NCI-H510A treated with DMSO at 0.1 percent for 48 hours (cell line): ENCODE data around the gene TBL3.
A peak's percentile ranks its signal among the peaks of the same experiment; 100 is the strongest.
"Not testable (repeated sequence)": the region's sequence is repeated elsewhere in the genome, so short reads cannot be mapped to it uniquely, and the experiment has no call there.

Source experiments
- DNase-seq: peaks from one replicate; lab custom pipeline; 2025; lab: John Stamatoyannopoulos, UW

TBL3 gene

DNA sequence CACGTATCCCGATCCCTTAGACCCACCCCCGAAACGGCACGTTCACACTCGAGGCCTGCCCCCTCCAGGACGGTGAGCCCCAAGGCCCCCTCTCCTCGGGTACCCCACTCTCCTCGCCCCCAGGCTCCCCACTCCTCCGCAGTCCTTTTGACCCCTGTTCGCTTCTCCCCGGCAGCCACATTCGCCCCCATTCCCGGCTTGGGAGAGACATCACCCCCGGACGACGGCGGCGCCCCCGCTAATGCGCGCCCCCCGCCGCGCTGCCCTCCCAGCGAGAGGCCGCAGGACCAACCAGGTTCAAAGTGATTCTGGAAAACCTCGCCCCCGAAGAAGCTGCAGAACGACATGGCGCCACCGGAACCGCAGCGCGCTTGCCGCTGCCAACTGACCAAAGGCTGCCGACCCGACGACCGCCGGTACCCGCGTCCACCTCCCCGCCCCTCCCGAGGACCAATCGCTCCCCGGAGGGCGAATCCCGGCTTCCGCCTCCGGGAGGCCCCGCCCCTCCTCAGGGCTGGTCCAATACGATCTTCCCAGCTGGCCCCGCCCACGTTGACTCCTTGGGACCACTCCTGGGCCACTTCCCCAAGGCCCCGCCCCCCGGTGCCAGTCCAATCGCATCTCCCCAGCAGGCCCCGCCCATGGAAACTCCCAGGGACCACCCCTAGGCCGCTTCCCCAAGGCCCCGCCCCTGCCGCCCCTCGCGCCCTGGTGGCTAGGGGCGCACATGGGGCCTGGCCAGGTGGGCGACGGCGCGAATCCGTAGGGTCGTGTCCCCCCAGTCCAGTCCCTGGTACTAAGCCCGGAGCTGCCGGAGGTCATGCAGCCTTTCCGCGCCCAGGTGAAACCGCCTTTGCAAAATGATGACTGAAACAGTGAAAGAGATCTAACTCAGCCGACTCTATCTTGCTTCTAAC is 28.8 kb upstream of the TBL3 start, which contains the start of gene MSRB1:
Gene MSRB1, minus strand, starts transcription at position 390 of the 917 bp plus-strand sequence. Its CDS starts 43 bp downstream, at position 347.
- peak; percentile 91 for DNase-seq

DNA sequence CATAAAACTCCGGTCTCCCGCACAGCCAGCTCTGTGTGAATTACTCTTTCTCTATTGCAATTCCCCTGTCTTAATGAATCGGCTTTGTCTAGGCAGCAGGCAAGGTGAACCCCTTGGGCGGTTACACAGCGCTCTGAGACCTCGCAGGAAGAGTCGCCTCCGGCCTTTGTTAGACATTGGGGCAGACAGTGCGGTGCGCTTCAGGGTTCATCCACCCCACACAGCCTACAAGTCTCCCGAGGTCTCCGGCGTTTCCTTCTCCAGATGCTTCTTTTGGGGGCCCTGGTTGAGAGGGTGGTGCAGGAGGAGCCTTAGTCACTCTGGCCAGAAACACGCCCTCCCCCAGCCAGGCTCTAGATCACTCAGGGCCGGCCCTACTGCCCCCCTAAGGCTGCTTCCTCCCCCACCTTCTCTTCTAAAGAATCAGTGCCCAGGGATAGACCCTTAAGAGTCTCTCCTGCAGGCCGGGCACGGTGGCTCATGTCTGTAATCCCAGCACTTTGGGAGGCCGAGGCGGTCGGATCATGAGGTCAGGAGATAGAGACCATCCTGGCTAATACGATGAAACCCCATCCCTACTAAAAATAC is 27.1 kb upstream of the TBL3 start:
- no peak for DNase-seq

DNA sequence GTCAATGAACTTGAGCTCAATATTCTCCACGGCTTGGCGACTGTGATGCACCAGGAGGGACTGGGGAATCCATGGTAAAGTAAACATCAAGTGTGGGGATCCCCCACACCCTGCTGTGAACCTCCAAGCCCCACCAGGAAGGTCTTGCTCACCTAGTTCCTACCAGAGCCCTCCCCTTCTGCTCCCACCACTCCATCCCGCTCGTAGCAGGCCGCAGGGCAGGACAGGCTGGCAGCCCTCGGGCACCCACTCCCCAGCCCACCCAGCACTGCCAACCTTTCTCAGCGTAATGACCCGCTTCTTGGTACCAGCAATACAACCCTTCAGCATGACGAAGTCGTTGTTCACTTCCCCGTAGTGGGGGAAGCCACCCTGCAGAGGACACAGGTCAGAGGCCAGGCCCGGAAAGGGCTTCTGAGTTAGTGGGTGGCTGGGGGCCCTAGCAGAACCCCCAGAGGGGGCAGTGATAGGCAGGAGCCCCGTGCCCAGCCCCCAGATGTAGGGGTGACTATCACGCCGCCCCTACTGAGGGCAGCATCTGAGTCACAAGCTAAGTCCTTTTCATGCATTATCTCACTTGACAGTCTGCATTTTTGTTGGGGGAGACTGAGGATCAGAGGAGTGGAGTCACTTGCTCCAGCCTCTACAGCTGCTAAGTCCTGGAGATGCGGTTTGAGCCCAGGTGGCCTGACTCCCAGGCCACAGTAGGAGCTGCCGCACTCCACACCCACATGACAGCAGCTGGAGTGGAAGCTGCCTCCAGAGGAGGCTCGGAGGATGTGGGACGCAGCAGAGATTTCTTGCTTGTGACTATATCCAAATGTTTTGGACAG is 26.1 kb upstream of the TBL3 start:
- no peak for DNase-seq

DNA sequence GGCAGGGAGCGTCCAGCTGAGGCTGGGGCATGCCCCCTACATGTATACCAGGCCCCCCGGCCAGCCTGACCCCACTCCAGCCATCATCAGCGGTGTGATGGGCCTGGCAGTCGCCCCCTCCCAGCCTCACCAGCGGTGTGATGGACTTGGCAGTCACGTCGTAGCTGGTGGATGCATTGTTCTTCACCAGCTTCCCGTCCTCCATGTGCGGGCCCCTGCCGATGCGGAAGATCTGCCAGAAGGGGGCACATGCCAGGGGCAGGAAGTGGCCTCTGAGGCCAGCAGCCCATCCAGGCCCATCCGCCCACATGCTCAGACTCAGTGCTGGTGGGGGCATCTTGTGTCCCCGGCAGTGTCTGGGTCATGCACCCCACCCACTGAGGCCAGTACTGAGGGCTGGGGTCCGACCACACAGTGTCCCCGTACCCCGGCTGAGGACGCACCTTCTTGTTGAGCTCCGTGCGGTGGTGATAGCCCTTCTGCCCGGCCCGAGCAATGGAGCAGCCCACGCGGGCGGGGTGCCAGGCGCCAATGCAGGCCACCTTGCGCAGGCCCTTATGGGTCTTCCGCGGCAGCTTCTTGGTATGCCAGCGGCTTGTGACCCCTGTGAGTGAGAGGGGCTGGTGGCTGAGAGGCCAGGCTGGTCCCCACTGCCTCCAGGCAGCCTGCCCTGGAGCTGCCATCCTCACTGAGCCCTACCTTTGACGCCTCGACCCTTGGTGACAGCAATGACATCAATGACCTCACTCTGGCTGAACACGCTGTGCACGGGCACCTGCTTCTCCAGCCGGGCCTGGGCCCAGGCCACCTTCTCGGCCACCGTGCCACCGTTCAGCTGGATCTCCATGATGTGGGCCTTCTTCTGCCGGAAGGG is 25.1 kb upstream of the TBL3 start:
- no peak for DNase-seq

DNA sequence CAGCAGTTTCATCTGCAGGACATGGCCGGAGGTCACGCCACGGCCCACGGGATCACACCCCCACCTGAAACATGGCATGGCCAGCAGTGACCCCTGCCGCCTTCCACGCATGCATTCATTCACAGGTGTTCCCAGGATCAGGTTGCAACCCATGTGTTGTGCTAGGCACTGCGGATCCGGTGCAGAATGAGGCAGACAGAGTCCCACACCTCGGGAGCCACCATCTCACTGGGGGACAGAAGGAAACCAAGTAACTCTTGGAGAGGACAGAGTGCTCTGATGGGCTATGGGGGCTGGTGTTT is 24.5 kb upstream of the TBL3 start:
- no peak for DNase-seq

DNA sequence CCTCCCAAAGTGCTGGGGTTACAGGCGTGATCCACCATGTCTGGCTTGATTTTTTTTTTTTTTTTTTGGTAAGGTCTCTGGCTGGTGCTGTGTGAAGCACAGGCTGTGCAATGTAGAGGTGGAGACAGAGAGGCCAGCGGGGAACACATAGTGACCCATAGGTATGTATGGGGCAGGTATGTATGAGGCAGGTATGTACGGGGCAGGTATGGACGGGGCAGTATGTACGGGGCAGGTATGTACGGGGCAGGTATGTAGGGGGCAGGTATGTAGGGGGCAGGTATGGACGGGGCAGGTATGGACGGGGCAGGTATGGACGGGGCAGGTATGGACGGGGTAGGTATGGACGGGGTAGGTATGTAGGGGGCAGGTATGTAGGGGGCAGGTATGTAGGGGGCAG is 22.3 kb upstream of the TBL3 start:
- no peak for DNase-seq

DNA sequence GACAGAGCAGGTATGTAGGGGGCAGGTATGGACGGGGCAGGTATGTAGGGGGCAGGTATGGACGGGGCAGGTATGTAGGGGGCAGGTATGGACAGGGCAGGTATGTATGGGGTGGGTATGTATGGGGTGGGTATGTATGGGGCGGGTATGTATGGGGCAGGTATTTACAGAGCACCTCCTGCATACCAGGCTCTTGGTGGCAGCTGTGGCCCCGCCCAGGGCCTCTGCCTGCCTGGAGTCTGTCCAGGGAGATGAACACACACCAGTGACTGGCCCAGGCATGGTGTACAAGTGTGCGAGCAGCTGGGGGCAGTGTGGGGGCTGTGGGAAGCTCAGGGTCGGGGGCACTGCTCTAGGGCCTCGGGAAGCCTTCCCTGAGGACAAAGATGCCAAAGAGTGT is 21.8 kb upstream of the TBL3 start:
- DNase-seq = no peak

GRCh38 chr16:1950559-1950958 is 21.3 kb upstream of the TBL3 start:
- no peak for DNase-seq

GRCh38 chr16:1953734-1954133 is 18.1 kb upstream of the TBL3 start:
- no peak for DNase-seq

- DNase-seq = not testable (repeated sequence)
These were observed 14.3 kb upstream of the TBL3 start for GRCh38 chr16:1957434-1958142.

DNA sequence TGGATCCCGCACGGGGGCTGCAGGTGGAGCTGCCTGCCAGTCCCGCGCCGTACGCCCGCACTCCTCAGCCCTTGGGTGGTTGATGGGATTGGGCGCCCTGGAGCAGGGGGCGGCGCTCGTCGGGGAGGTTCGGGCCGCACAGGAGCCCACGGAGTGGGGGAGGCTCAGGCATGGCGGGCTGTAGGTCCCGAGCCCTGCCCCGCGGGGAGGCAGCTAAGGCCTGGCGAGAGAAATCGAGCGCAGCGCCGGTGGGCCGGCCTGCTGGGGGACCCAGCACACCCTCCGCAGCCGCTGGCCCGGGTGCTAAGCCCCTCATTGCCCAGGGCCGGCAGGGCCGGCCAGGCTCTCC is 13.7 kb upstream of the TBL3 start:
- DNase-seq = not testable (repeated sequence)

- no peak for DNase-seq
These were observed 13.1 kb upstream of the TBL3 start for GRCh38 chr16:1958715-1959268.

DNA sequence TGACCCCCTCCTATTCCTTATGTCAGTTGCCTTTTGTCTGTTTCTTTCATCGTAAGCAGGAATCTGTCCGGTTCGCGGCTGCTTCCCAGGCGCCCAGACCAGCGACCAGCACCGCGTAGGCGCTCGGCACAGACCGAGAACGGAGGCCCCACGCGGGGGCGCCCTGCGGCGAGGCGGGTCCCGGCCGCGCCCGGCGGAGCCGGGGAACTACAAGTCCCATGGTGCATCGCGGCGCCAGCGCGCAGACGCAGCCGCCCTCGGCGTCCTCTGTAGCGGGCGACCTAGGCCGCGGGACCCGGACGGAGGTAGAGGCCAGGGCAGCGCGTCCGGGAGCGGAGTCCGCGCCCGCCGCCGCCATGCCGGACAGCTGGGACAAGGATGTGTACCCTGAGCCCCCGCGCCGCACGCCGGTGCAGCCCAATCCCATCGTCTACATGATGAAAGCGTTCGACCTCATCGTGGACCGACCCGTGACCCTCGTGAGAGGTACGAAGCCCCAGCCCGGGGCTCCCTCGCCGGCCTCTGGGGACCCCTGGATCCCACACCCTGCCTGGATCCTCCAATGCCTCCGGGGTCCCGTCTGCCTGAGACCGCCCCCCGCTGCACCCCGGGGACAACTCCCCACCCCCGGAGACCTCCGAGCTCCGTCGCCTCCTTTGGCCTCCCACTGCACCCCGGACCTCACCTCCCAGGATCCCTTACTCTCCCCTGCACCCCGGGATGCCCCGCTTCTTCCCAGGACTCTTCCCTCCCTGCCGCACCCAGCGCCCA is 12.4 kb upstream of the TBL3 start, which contains the start of gene NDUFB10:
Gene NDUFB10, plus strand, starts transcription at position 270 of the 771 bp plus-strand sequence. Its CDS starts 87 bp downstream, at position 357.
- DNase-seq = peak; percentile 69

- peak; percentile 31 for DNase-seq
These were observed 10.9 kb upstream of the TBL3 start for GRCh38 chr16:1960665-1961630.

GRCh38 chr16:1961651-1962067 is 10.2 kb upstream of the TBL3 start:
- no peak for DNase-seq

DNA sequence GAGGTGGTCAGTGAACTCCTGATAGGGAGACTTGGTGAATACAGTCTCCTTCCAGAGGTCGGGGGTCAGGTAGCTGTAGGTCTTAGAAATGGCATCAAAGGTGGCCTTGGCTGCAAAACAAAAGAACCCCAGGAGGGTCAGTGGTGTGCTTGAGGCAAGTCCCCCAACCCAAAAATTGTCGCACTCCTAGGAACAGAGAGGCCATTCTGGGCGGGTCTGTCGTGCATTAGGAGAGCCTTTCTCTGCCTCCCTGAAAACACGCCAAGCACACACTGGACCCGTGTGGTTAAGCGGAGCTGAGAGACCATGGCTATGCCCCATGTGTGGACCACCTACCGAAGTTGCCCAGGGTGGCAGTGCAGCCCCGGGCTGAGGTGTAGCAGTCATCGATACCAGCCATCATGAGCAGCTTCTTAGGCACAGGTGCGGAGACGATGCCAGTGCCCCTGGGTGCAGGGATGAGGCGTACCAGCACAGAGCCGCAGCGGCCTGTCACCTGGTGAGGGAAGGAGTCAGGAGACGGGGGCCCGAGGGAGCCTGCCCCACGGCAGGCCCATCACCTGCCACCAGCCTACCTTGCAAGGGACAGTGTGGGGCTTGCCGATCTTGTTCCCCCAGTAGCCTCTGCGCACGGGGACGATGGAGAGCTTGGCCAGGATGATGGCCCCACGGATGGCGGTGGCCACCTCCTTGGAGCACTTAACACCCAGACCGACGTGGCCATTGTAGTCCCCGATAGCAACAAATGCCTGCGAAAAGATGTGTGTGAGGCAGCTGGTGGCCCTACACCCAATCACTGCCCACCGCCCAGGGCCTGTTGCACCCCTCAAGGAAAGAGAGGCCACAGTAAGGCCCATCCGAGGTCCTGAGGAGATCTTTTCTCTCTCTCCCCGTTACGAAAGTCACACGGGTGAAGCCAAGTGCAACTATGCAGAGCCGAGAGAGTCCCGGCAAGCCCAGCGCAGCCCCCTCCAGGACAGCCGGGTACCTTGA is 9.4 kb upstream of the TBL3 start:
- DNase-seq = not testable (repeated sequence)

- no peak for DNase-seq
These were observed 7.9 kb upstream of the TBL3 start for GRCh38 chr16:1963806-1964505.
